Neural cell (in vitro differentiated cells): Measurements from ENCODE around the gene ALS2CL. TPM values are rescaled to one million over a fixed set of nuclear protein-coding genes. Genes with fewer than 3 reads are reported as not detected.

Source experiments
- H2AFZ ChIP-seq: fragments of 200-600, 300-800 bp; sonication (generic), shearing (Covaris generic); 2 replicates; pipeline ENCODE4 v1.6.0; 2014; ENCODE audit warnings: low read depth, mild to moderate bottlenecking, antibody characterized with exemption, low read length, moderate library complexity
- H3F3A ChIP-seq: fragments of 200-600 bp; shearing (Covaris generic); 2 replicates; pipeline ENCODE4 v1.6.1; 2016; ENCODE audit warnings: mild to moderate bottlenecking, moderate library complexity, mixed read lengths, antibody characterized with exemption, low read length; ENCODE audit not compliant: insufficient read depth, poor library complexity, severe bottlenecking
- H3K27ac ChIP-seq: fragments of 200-600, 300-800 bp; sonication (generic), shearing (Covaris generic); 2 replicates; pipeline ENCODE4 v1.5.1; 2014; ENCODE audit warnings: mild to moderate bottlenecking, low read length, moderate library complexity
- H3K27me3 ChIP-seq: fragments of 300-800, 200-600 bp; sonication (generic), shearing (Covaris generic); 2 replicates; pipeline ENCODE4 v1.6.0; 2014; ENCODE audit warnings: mild to moderate bottlenecking, low read depth, low read length, moderate library complexity; ENCODE audit not compliant: insufficient read depth
- H3K36me3 ChIP-seq: fragments of 300-800, 200-600 bp; sonication (generic), shearing (Covaris generic); 2 replicates; pipeline ENCODE4 v1.5.1; 2014; ENCODE audit warnings: mild to moderate bottlenecking, antibody characterized with exemption, low read length, moderate library complexity; ENCODE audit not compliant: insufficient read depth
- H3K4me2 ChIP-seq: fragments of 300-800, 200-600 bp; sonication (generic), shearing (Covaris generic); 2 replicates; pipeline ENCODE4 v1.6.0; 2014; ENCODE audit warnings: mild to moderate bottlenecking, low read length
- H3K4me3 ChIP-seq: fragments of 300-800, 200-600 bp; sonication (generic), shearing (Covaris generic); 2 replicates; pipeline ENCODE4 v1.5.1; 2014; ENCODE audit warnings: mild to moderate bottlenecking, low read length, moderate library complexity
- H3K79me2 ChIP-seq: fragments of 200-600 bp; shearing (Covaris generic); replicated peaks from 2 replicates; pipeline ENCODE4 v1.6.0; 2014; ENCODE audit warnings: mild to moderate bottlenecking, low read length, moderate library complexity; ENCODE audit not compliant: insufficient read depth
- H3K9ac ChIP-seq: fragments of 300-800, 200-600 bp; sonication (generic), shearing (Covaris generic); 2 replicates; pipeline ENCODE4 v1.6.1; 2016; ENCODE audit warnings: mild to moderate bottlenecking, low read length, mixed read lengths
- H3K9me2 ChIP-seq: fragments of 200-600 bp; shearing (Covaris generic); 2 replicates; pipeline ENCODE4 v1.6.1; 2016; ENCODE audit warnings: mild to moderate bottlenecking, low read length, mixed read lengths; ENCODE audit not compliant: insufficient read depth
- H3K9me3 ChIP-seq: fragments of 200-600, 300-800 bp; sonication (generic), shearing (Covaris generic); 2 replicates; pipeline ENCODE4 v1.6.1; 2016; ENCODE audit warnings: mild to moderate bottlenecking, mixed run types, low read length, moderate library complexity, mixed read lengths
- H4K20me1 ChIP-seq: fragments of 200-600 bp; shearing (Covaris generic); 2 replicates; pipeline ENCODE4 v1.6.1; 2016; ENCODE audit warnings: mild to moderate bottlenecking, mixed run types; ENCODE audit not compliant: insufficient read depth
- CTCF ChIP-seq: fragments of 450-650 bp; IDR thresholded peaks from 2 replicates; pipeline ENCODE4 v1.5.1; 2014; ENCODE audit warnings: antibody characterized with exemption, mild to moderate bottlenecking, moderate library complexity; ENCODE audit not compliant: poor library complexity, severe bottlenecking
- EP300 ChIP-seq: fragments of 450-650 bp; conservative IDR thresholded peaks from 2 replicates; pipeline ENCODE4 v1.6.1; 2014; ENCODE audit warnings: antibody characterized with exemption, mild to moderate bottlenecking, moderate library complexity; ENCODE audit not compliant: poor library complexity, severe bottlenecking
- EZH2 ChIP-seq: fragments of 200-600, 300-800 bp; shearing (Covaris generic), sonication (generic); IDR thresholded peaks from 2 replicates; pipeline ENCODE4 v1.6.1; 2014; ENCODE audit warnings: antibody characterized with exemption, low read length, borderline replicate concordance, mild to moderate bottlenecking; ENCODE audit not compliant: insufficient read depth, poor library complexity, severe bottlenecking
- MXI1 ChIP-seq: fragments of 450-650 bp; conservative IDR thresholded peaks from 2 replicates; pipeline ENCODE4 v1.6.1; 2014; ENCODE audit warnings: antibody characterized with exemption, mild to moderate bottlenecking; ENCODE audit not compliant: poor library complexity, severe bottlenecking
- POLR2AphosphoS5 ChIP-seq: IDR thresholded peaks from 2 replicates; pipeline ENCODE4 v1.6.1; 2012
- RAD21 ChIP-seq: fragments of 450-650 bp; conservative IDR thresholded peaks from 2 replicates; pipeline ENCODE4 v1.6.1; 2014; ENCODE audit warnings: antibody characterized with exemption, mild to moderate bottlenecking, moderate library complexity
- REST ChIP-seq: IDR thresholded peaks from 2 replicates; pipeline ENCODE4 v1.6.1; 2012; ENCODE audit warnings: borderline replicate concordance
- SMC3 ChIP-seq: fragments of 450-650 bp; conservative IDR thresholded peaks from 2 replicates; pipeline ENCODE4 v1.6.1; 2014; ENCODE audit warnings: antibody characterized with exemption, mild to moderate bottlenecking, moderate library complexity; ENCODE audit not compliant: poor library complexity
- TAF1 ChIP-seq: IDR thresholded peaks from 2 replicates; pipeline ENCODE4 v1.6.1; 2012; ENCODE audit warnings: low read depth
- polyA plus RNA-seq: library from polyadenylated mRNA; depleted of rRNA; stranded (reverse); fragments of >200 nt; gene quantifications from 2 replicates; pipeline ENCODE4 v1.2.3, GENCODE V29; 2014

The ALS2CL gene
- polyA plus RNA-seq, 1 donor from 2014 or later, result 0.11 TPM

- Histone ChIP-seq H3K9me3 (no peaks in the 10 kb centered on the region), H3K4me2 (no peak overlapping the region), H3K9me2 (no peaks in the 10 kb centered on the region), H3K36me3 (no peaks in the 10 kb centered on the region), H3K27ac (no peak overlapping the region), H3K27me3 (no peaks in the 10 kb centered on the region), H3K9ac (no peak overlapping the region), H3F3A (no peaks in the 10 kb centered on the region), H3K4me3 (no peak overlapping the region), H4K20me1 (no peaks in the 10 kb centered on the region), H3K79me2 (no peaks in the 10 kb centered on the region), H2AFZ (no peak overlapping the region)
- TF ChIP-seq REST, result no peak
- TF ChIP-seq TAF1, result no peak
- no peak for TF ChIP-seq RAD21
- no peak for TF ChIP-seq EP300
- no peak for TF ChIP-seq POLR2AphosphoS5
- TF ChIP-seq MXI1, result no peak
- TF ChIP-seq CTCF, result no peak
- no peak for TF ChIP-seq EZH2
- no peak for TF ChIP-seq SMC3
These were observed 46.8 kb downstream of the ALS2CL start for GRCh38 chr3:46646700-46647099.

GRCh38 chr3:46643701-46644100, 49.8 kb downstream of the ALS2CL start:
- Histone ChIP-seq H4K20me1 (no peaks in the 10 kb centered on the region), H3K36me3 (no peaks in the 10 kb centered on the region), H3K9me3 (no peaks in the 10 kb centered on the region), H3K4me3 (no peak overlapping the region), H3K4me2 (no peak overlapping the region), H3K9ac (no peak overlapping the region), H3K9me2 (no peaks in the 10 kb centered on the region), H3F3A (no peaks in the 10 kb centered on the region), H2AFZ (no peak overlapping the region), H3K27me3 (no peaks in the 10 kb centered on the region), H3K79me2 (no peaks in the 10 kb centered on the region), H3K27ac (no peak overlapping the region)
- TF ChIP-seq MXI1 (no peak), POLR2AphosphoS5 (no peak), EP300 (no peak), EZH2 (no peak), SMC3 (no peak), CTCF (no peak), RAD21 (no peak), REST (no peak), TAF1 (no peak)
